HEK293 (cell line): ENCODE measurements around the gene ADCK2.

Experiments used
- BCL11A ChIP-seq: fragments of 450-650 bp; formaldehyde crosslinking; IDR thresholded peaks from 2 replicates; pipeline ENCODE4 v1.5.1; 2016; ENCODE audit warnings: low read depth, missing biosample characterization, missing genetic modification characterization
- EGR2 ChIP-seq: fragments of 450-650 bp; formaldehyde crosslinking; IDR thresholded peaks from 2 replicates; pipeline ENCODE4 v1.5.1; 2016; ENCODE audit warnings: low read depth, missing biosample characterization, missing genetic modification characterization
- GFI1B ChIP-seq: fragments of 450-650 bp; formaldehyde crosslinking; IDR thresholded peaks from 2 replicates; pipeline ENCODE4 v1.5.1; 2016; ENCODE audit warnings: missing biosample characterization, missing genetic modification characterization
- GLI4 ChIP-seq: fragments of 450-650 bp; formaldehyde crosslinking; IDR thresholded peaks from 2 replicates; pipeline ENCODE4 v1.5.1; 2016; ENCODE audit warnings: missing biosample characterization, missing genetic modification characterization
- HIC1 ChIP-seq: fragments of 450-650 bp; formaldehyde crosslinking; IDR thresholded peaks from 2 replicates; pipeline ENCODE4 v1.5.1; 2016; ENCODE audit warnings: missing biosample characterization, missing genetic modification characterization
- IKZF3 ChIP-seq: fragments of 450-650 bp; IDR thresholded peaks from 2 replicates; pipeline ENCODE4 v1.5.0; 2018; ENCODE audit warnings: missing biosample characterization, mild to moderate bottlenecking, missing genetic modification characterization, moderate library complexity
- WT1 ChIP-seq: fragments of 450-650 bp; formaldehyde crosslinking; IDR thresholded peaks from 2 replicates; pipeline ENCODE4 v1.5.1; 2016; ENCODE audit warnings: missing biosample characterization, missing genetic modification characterization
- ZBTB20 ChIP-seq: fragments of 450-650 bp; formaldehyde crosslinking; IDR thresholded peaks from 2 replicates; pipeline ENCODE4 v1.5.1; 2016; ENCODE audit warnings: missing biosample characterization, missing genetic modification characterization
- ZBTB26 ChIP-seq: fragments of 450-650 bp; formaldehyde crosslinking; optimal IDR thresholded peaks from 2 replicates; pipeline ENCODE3; 2016; ENCODE audit warnings: missing biosample characterization, mild to moderate bottlenecking, missing genetic modification characterization
- ZBTB48 ChIP-seq: fragments of 450-650 bp; formaldehyde crosslinking; IDR thresholded peaks from 2 replicates; pipeline ENCODE4 v1.5.1; 2016; ENCODE audit warnings: missing biosample characterization, missing genetic modification characterization
- ZFHX2 ChIP-seq: fragments of 450-650 bp; formaldehyde crosslinking; conservative IDR thresholded peaks from 2 replicates; pipeline ENCODE4 v1.5.1; 2016; ENCODE audit warnings: missing biosample characterization, missing genetic modification characterization
- ZFP37 ChIP-seq: fragments of 450-650 bp; formaldehyde crosslinking; IDR thresholded peaks from 2 replicates; pipeline ENCODE4 v1.5.1; 2016; ENCODE audit warnings: missing biosample characterization, missing genetic modification characterization
- ZNF132 ChIP-seq: fragments of 450-650 bp; formaldehyde crosslinking; IDR thresholded peaks from 2 replicates; pipeline ENCODE4 v1.5.1; 2017; ENCODE audit warnings: missing biosample characterization, missing genetic modification characterization, borderline replicate concordance
- ZNF184 ChIP-seq: fragments of 450-650 bp; IDR thresholded peaks from 2 replicates; pipeline ENCODE4 v1.5.1; 2018; ENCODE audit warnings: missing biosample characterization, mild to moderate bottlenecking, missing genetic modification characterization
- ZNF202 ChIP-seq: fragments of 450-650 bp; formaldehyde crosslinking; IDR thresholded peaks from 2 replicates; pipeline ENCODE4 v1.5.1; 2016; ENCODE audit warnings: missing biosample characterization, missing genetic modification characterization, borderline replicate concordance
- ZNF221 ChIP-seq: fragments of 450-650 bp; formaldehyde crosslinking; IDR thresholded peaks from 2 replicates; pipeline ENCODE4 v1.5.1; 2017; ENCODE audit warnings: missing biosample characterization, missing genetic modification characterization, borderline replicate concordance
- ZNF24 ChIP-seq: fragments of 450-650 bp; formaldehyde crosslinking; IDR thresholded peaks from 2 replicates; pipeline ENCODE4 v1.5.1; 2016; ENCODE audit warnings: missing biosample characterization, missing genetic modification characterization
- ZNF324 ChIP-seq: fragments of 450-650 bp; formaldehyde crosslinking; IDR thresholded peaks from 2 replicates; pipeline ENCODE4 v1.5.1; 2016; ENCODE audit warnings: missing biosample characterization, missing genetic modification characterization
- ZNF335 ChIP-seq: fragments of 450-650 bp; formaldehyde crosslinking; conservative IDR thresholded peaks from 2 replicates; pipeline ENCODE4 v1.5.1; 2016; ENCODE audit warnings: missing biosample characterization, missing genetic modification characterization
- ZNF350 ChIP-seq: fragments of 450-650 bp; formaldehyde crosslinking; IDR thresholded peaks from 2 replicates; pipeline ENCODE4 v1.5.0; 2017; ENCODE audit warnings: missing biosample characterization, mild to moderate bottlenecking, missing genetic modification characterization
- ZNF354C ChIP-seq: fragments of 450-650 bp; formaldehyde crosslinking; IDR thresholded peaks from 2 replicates; pipeline ENCODE4 v1.5.1; 2016; ENCODE audit warnings: missing biosample characterization, missing genetic modification characterization, low read depth, borderline replicate concordance
- ZNF394 ChIP-seq: fragments of 450-650 bp; formaldehyde crosslinking; IDR thresholded peaks from 2 replicates; pipeline ENCODE4 v1.5.1; 2016; ENCODE audit warnings: missing biosample characterization, missing genetic modification characterization, mild to moderate bottlenecking, moderate library complexity, borderline replicate concordance
- ZNF473 ChIP-seq: fragments of 450-650 bp; formaldehyde crosslinking; IDR thresholded peaks from 2 replicates; pipeline ENCODE4 v1.5.1; 2017; ENCODE audit warnings: missing biosample characterization, missing genetic modification characterization
- ZNF549 ChIP-seq: fragments of 450-650 bp; IDR thresholded peaks from 2 replicates; pipeline ENCODE4 v1.5.1; 2018; ENCODE audit warnings: missing biosample characterization, missing genetic modification characterization, mild to moderate bottlenecking, inconsistent platforms, moderate library complexity
- ZNF600 ChIP-seq: fragments of 450-650 bp; formaldehyde crosslinking; IDR thresholded peaks from 2 replicates; pipeline ENCODE4 v1.5.1; 2016; ENCODE audit warnings: missing biosample characterization, missing genetic modification characterization
- ZNF629 ChIP-seq: fragments of 450-650 bp; formaldehyde crosslinking; IDR thresholded peaks from 2 replicates; pipeline ENCODE4 v1.5.1; 2017; ENCODE audit warnings: missing biosample characterization, missing genetic modification characterization
- ZNF768 ChIP-seq: fragments of 450-650 bp; formaldehyde crosslinking; IDR thresholded peaks from 2 replicates; pipeline ENCODE4 v1.5.1; 2018; ENCODE audit warnings: missing biosample characterization, mild to moderate bottlenecking, missing genetic modification characterization
- ZNF777 ChIP-seq: fragments of 450-650 bp; formaldehyde crosslinking; IDR thresholded peaks from 2 replicates; pipeline ENCODE4 v1.5.1; 2017; ENCODE audit warnings: missing biosample characterization, missing genetic modification characterization, borderline replicate concordance
- ZSCAN16 ChIP-seq: fragments of 450-650 bp; formaldehyde crosslinking; IDR thresholded peaks from 2 replicates; pipeline ENCODE4 v1.5.1; 2016; ENCODE audit warnings: missing biosample characterization, missing genetic modification characterization
- ZSCAN23 ChIP-seq: fragments of 450-650 bp; formaldehyde crosslinking; IDR thresholded peaks from 2 replicates; pipeline ENCODE4 v1.5.1; 2016; ENCODE audit warnings: missing biosample characterization, missing genetic modification characterization
- TF ChIP-seq, protein P1 (sequence below): fragments of 450-650 bp; formaldehyde crosslinking; IDR thresholded peaks from 2 replicates; pipeline ENCODE4 v1.5.1; 2017; ENCODE audit warnings: missing biosample characterization, missing genetic modification characterization
- TF ChIP-seq, protein P2 (sequence below): fragments of 450-650 bp; formaldehyde crosslinking; IDR thresholded peaks from 2 replicates; pipeline ENCODE4 v1.5.1; 2016; ENCODE audit warnings: missing biosample characterization, missing genetic modification characterization

Gene ADCK2

DNA sequence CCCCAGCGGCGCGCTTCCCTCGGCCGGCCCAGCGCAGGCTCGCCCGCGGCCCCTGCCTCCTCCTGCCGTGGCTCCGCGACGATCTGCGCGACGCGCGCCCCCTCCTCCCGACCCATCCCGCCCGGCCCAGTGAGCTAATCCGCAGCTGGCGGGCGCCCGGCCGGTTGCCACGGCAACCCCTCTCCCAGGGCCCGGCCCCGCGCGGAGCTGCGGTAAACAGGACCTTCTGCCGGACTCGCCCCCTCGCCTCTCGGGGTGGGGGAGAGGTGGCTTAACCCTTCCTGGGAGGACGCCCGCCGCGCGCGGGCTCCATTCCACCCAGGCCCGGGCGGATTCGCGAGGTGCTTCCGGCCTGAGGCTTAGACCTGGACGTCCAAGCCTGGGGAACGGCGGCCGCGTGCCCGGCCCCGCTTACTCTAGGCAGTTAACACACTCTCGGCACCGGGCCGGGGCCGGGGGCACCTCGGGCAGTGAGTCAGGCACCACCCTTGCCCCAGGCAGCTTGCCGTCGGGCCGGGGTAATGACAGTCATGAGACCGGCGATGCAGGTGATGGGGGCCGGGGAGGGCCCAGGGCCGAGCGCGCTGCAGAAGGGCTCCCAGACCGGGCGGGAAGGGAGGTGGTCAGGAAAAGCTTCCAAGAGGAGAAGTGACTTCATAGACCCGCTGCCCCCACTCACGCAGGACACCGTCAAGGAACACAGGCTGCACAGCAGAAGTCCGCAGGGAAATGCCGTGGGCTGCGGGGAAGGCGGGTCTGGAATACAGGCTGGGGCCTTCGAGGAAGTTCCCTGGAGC, 31.8 kb upstream of the ADCK2 start, which contains the start of gene DENND2A (continued):
- TF ChIP-seq ZNF24 (tag by site-specific recombination) (no peak), WT1 (tag by site-specific recombination) (no peak), ZNF768 (no peak), HIC1 (no peak), ZNF473 (no peak), ZSCAN23 (tag by site-specific recombination) (no peak), ZNF629 (tag by site-specific recombination) (peak; percentile 23; the same call in 1 of the 2 replicates), ZNF549 (tag by site-specific recombination) (no peak), ZNF132 (no peak), GFI1B (no peak; the same call in 1 of the 2 replicates), ZNF394 (tag by site-specific recombination) (peak; percentile 30; the same call in 1 of the 2 replicates), BCL11A (tag by site-specific recombination) (no peak), ZNF324 (peak; percentile 68; the same call in 1 of the 2 replicates), GLI4 (tag by site-specific recombination) (no peak; the same call in 1 of the 2 replicates), ZNF777 (tag by site-specific recombination) (peak; percentile 87), ZSCAN16 (tag by site-specific recombination) (no peak), ZBTB20 (tag by site-specific recombination) (peak; percentile 94), ZNF354C (tag by site-specific recombination) (no peak), ZBTB26 (tag by site-specific recombination) (peak; percentile 5), ZNF335 (tag by site-specific recombination) (peak; percentile 99), ZNF221 (tag by site-specific recombination) (no peak), ZNF600 (peak; percentile 66; the same call in 1 of the 2 replicates), ZFHX2 (tag by site-specific recombination) (peak; percentile 47; the same call in 1 of the 2 replicates), EGR2 (tag by site-specific recombination) (peak; percentile 67), ZNF350 (no peak), IKZF3 (tag by site-specific recombination) (no peak), ZNF184 (tag by site-specific recombination) (no peak), ZFP37 (tag by site-specific recombination) (no peak), ZNF202 (tag by site-specific recombination) (no peak), ZBTB48 (tag by site-specific recombination) (peak; percentile 34; the same call in 1 of the 2 replicates)
- TF ChIP-seq, protein P1, sequence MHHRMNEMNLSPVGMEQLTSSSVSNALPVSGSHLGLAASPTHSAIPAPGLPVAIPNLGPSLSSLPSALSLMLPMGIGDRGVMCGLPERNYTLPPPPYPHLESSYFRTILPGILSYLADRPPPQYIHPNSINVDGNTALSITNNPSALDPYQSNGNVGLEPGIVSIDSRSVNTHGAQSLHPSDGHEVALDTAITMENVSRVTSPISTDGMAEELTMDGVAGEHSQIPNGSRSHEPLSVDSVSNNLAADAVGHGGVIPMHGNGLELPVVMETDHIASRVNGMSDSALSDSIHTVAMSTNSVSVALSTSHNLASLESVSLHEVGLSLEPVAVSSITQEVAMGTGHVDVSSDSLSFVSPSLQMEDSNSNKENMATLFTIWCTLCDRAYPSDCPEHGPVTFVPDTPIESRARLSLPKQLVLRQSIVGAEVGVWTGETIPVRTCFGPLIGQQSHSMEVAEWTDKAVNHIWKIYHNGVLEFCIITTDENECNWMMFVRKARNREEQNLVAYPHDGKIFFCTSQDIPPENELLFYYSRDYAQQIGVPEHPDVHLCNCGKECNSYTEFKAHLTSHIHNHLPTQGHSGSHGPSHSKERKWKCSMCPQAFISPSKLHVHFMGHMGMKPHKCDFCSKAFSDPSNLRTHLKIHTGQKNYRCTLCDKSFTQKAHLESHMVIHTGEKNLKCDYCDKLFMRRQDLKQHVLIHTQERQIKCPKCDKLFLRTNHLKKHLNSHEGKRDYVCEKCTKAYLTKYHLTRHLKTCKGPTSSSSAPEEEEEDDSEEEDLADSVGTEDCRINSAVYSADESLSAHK (tag by site-specific recombination): no peak
- TF ChIP-seq, protein P2, sequence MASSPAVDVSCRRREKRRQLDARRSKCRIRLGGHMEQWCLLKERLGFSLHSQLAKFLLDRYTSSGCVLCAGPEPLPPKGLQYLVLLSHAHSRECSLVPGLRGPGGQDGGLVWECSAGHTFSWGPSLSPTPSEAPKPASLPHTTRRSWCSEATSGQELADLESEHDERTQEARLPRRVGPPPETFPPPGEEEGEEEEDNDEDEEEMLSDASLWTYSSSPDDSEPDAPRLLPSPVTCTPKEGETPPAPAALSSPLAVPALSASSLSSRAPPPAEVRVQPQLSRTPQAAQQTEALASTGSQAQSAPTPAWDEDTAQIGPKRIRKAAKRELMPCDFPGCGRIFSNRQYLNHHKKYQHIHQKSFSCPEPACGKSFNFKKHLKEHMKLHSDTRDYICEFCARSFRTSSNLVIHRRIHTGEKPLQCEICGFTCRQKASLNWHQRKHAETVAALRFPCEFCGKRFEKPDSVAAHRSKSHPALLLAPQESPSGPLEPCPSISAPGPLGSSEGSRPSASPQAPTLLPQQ (tag by site-specific recombination): peak; percentile 67; the same call in 1 of the 2 replicates
